ENCODE measurements around the gene APP. TPM values are rescaled to one million over a fixed set of nuclear protein-coding genes. Genes with fewer than 3 reads are reported as not detected.

The APP gene
- total and polyA plus RNA-seq, 10 of the 15 experiments (the other 5 are each of a cell fraction or from before 2014, with no cell fraction given) = 8.8 to 94.9 (median 51.0) TPM

- ChIA-PET POLR2A (no interaction called here), SMC1A (ENCODE audit: uncharacterized antibody, unreplicated experiment) (no interaction called here), RAD21 (ENCODE audit: unreplicated experiment) (no interaction called here), CTCF (no interaction called here)
- FAIRE-seq (no peak), ATAC-seq (no peak), DNase-seq (ENCODE audit: low read depth, low spot score) (no peak)
- intact Hi-C loops (cut with micrococcal nuclease; ENCODE audit: unreplicated experiment) = no loop called here
- BruUV-seq (replicated peaks) = no TSS peak
- Histone ChIP-seq H3K79me2 (ENCODE audit: control insufficient read depth, insufficient read depth, low read length) (no peaks in the 10 kb centered on the region), H3K27ac (ENCODE audit: control insufficient read depth, insufficient read depth) (no peak overlapping the region), H3K4me1 (ENCODE audit: control insufficient read depth, insufficient read depth, low read length) (no peaks in the 10 kb centered on the region), H3K9ac (ENCODE audit: control insufficient read depth, insufficient read depth, low read length) (no peak overlapping the region), H4K20me1 (ENCODE audit: control insufficient read depth, insufficient read depth) (no peaks in the 10 kb centered on the region), H3K36me3 (ENCODE audit: control insufficient read depth in 2 of 2, insufficient read depth in 2 of 2, low read length in 1 of 2) (no peaks in the 10 kb centered on the region), H2AFZ (ENCODE audit: control insufficient read depth, low read depth, low read length) (no peak overlapping the region), H3K9me3 (replicated peaks; ENCODE audit: control insufficient read depth, insufficient read depth, low read length) (no peaks in the 10 kb centered on the region), H3K27me3 (replicated peaks in 1 of 2; ENCODE audit: control insufficient read depth in 2 of 2, insufficient read depth in 2 of 2, low read length in 1 of 2) (no peaks in the 10 kb centered on the region), H3K4me2 (ENCODE audit: control insufficient read depth, insufficient read depth) (no peak overlapping the region), H3K4me3 (no peak overlapping the region)
- in situ Hi-C loops (cut with MboI) = no loop called here
- WGBS (ENCODE audit: insufficient coverage, insufficient replicate concordance, low lambda C conversion rate, missing lambda C conversion rate) = 48% methylated on average over 5 of the region's 5 CpGs
- TF ChIP-seq CBX3 (IDR thresholded peaks at IDR 0.05; ENCODE audit: borderline replicate concordance, low read depth) (no peak), CBFB (IDR thresholded peaks at IDR 0.05; ENCODE audit: low read depth) (no peak), EGR1 (IDR thresholded peaks at IDR 0.05; ENCODE audit: borderline replicate concordance in 1 of 2, low read depth in 2 of 2, low read length in 2 of 2) (no peak), RFX5 (IDR thresholded peaks at IDR 0.05; ENCODE audit: low read depth, low read length) (no peak), NRF1 (conservative IDR thresholded peaks at IDR 0.05; ENCODE audit: low read depth, low read length) (no peak), USF2 (IDR thresholded peaks at IDR 0.05; ENCODE audit: borderline replicate concordance, low read depth, low read length) (no peak), SMAD1 (IDR thresholded peaks at IDR 0.05; ENCODE audit: low read depth, partially characterized antibody) (no peak), ATF7 (IDR thresholded peaks at IDR 0.05; ENCODE audit: low read depth) (no peak), IRF4 (IDR thresholded peaks at IDR 0.05; ENCODE audit: low read depth, low read length) (no peak), ZBTB4 (CRISPR knock-in tag; IDR thresholded peaks at IDR 0.05) (no peak), RUNX3 (IDR thresholded peaks at IDR 0.05; ENCODE audit: low read length) (no peak), ESRRA (IDR thresholded peaks at IDR 0.05; ENCODE audit: low read length) (no peak), STAT1 (conservative IDR thresholded peaks at IDR 0.05) (no peak), E2F8 (IDR thresholded peaks at IDR 0.05; ENCODE audit: low read depth, partially characterized antibody) (no peak), CREM (IDR thresholded peaks at IDR 0.05; ENCODE audit: low read depth) (no peak)
- TF ChIP-seq, protein P1, sequence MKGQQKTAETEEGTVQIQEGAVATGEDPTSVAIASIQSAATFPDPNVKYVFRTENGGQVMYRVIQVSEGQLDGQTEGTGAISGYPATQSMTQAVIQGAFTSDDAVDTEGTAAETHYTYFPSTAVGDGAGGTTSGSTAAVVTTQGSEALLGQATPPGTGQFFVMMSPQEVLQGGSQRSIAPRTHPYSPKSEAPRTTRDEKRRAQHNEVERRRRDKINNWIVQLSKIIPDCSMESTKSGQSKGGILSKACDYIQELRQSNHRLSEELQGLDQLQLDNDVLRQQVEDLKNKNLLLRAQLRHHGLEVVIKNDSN (IDR thresholded peaks at IDR 0.05; ENCODE audit: borderline replicate concordance, extremely low read length, insufficient read depth, low read depth, low read length) = no peak
- TF ChIP-seq, protein P2, sequence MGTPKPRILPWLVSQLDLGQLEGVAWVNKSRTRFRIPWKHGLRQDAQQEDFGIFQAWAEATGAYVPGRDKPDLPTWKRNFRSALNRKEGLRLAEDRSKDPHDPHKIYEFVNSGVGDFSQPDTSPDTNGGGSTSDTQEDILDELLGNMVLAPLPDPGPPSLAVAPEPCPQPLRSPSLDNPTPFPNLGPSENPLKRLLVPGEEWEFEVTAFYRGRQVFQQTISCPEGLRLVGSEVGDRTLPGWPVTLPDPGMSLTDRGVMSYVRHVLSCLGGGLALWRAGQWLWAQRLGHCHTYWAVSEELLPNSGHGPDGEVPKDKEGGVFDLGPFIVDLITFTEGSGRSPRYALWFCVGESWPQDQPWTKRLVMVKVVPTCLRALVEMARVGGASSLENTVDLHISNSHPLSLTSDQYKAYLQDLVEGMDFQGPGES (IDR thresholded peaks at IDR 0.05) = no peak
These were observed 21.0 kb upstream of the APP start for GRCh38 chr21:26191609-26192008.

All from GM12878 (cell line).